Ovary (tissue), 9 donors: Measurements from ENCODE around the gene ATP1B2. TPM values are rescaled to one million over a fixed set of nuclear protein-coding genes. Genes with fewer than 3 reads are reported as not detected.

ENCODE experiments used
- DNase-seq, 5 donors: peaks; one replicate each; pipeline ENCODE4 v3.0.0-alpha.2; 2019 to 2020
- H3K27ac ChIP-seq, 2 donors: fragments of 200-600 bp; one replicate each; pipeline versions ENCODE4 v1.5.1 to v1.8.0; 2019 to 2022
- H3K27me3 ChIP-seq: fragments of 200-600 bp; one replicate; pipeline ENCODE4 v1.8.0; 2022
- H3K36me3 ChIP-seq: fragments of 200-600 bp; sonication (generic); one replicate; pipeline ENCODE4 v1.5.1; 2019
- H3K4me1 ChIP-seq: one replicate; pipeline ENCODE4 v1.8.1; 2013; ENCODE audit warnings: mild to moderate bottlenecking, moderate library complexity; ENCODE audit not compliant: insufficient read depth
- H3K4me3 ChIP-seq: fragments of 200-600 bp; sonication (generic); one replicate; pipeline ENCODE4 v1.5.1; 2017
- H3K9me3 ChIP-seq, 2 donors: fragments of 200-600 bp in 1 of 2; sonication (generic) in 1 of 2; one replicate each; pipeline versions ENCODE4 v1.5.1 to v1.8.1; 2013 to 2019; ENCODE audit warnings: mild to moderate bottlenecking in 1 of 2, moderate library complexity in 1 of 2
- EP300 ChIP-seq: sonication (generic); formaldehyde crosslinking; IDR thresholded peaks from one replicate; pipeline ENCODE4 v1.6.1; 2017; ENCODE audit warnings: antibody characterized with exemption
- POLR2A ChIP-seq: fragments of 450-650 bp; IDR thresholded peaks from one replicate; pipeline ENCODE4 v1.6.1; 2017; ENCODE audit warnings: antibody characterized with exemption, mild to moderate bottlenecking, moderate library complexity
- WGBS, 3 donors: extraction: QIAGEN DNeasy Blood & Tissue Kit in 1 of 3; methylation state at CpG; one replicate each; pipeline versions ENCODE4 v1.1.5 to v1.1.7; 2013 to 2017; 5-methylcytosine and 5-hydroxymethylcytosine counted together
- intact Hi-C, 4 donors: fragments of 100-400 bp; cut with DNase I; formaldehyde crosslinking; loops; one replicate each; pipeline versions ENCODE4 v1.11.0 to v1.15.1; 2022 to 2023
- polyA plus RNA-seq, 2 donors: library from polyadenylated mRNA; stranded (reverse); fragments of 200-250 nt in 1 of 2; fragments of 350-450 nt in 1 of 2; fragmentation: Illumina TruSeq in 1 of 2; extraction: RNeasy Lipid Tissue Mini Kit (QIAGEN cat#74804) in 1 of 2; gene quantifications; one replicate each; pipeline ENCODE4 v1.2.3, GENCODE V29; 2013 to 2014
- total RNA-seq, 7 donors: library from RNA; depleted of rRNA in 2 of 7; stranded (reverse); fragments of >200 nt in 2 of 7; fragmentation: NEBNext Ultra II Directional in 3 of 7; extraction: Animal tissue kit (Norgen Biotek cat#: 25700) in 3 of 7; gene quantifications; one replicate each; pipeline versions ENCODE4 v1.1.0 to v1.2.4, GENCODE V29; 2016 to 2023
- TF ChIP-seq, protein P1 (sequence below), 3 donors: fragments of 450-650 bp in 2 of 3; fragments of 200-600 bp in 1 of 3; IDR thresholded peaks; one replicate each; pipeline versions ENCODE4 v1.5.1 to v1.8.0; 2016 to 2022; ENCODE audit warnings: antibody characterized with exemption in 3 of 3, mild to moderate bottlenecking in 1 of 3
- donor health status: DM: no; HTN: no; CAD: no; lungs with moderate emphysema.
- donor health status: DM: no; HTN: no; CAD: no.
- donor health status: Bipolar disorder and iron deficiency.
- donor health status: DM: yes; HTN: yes; CAD: no.
- donor health status: DM: no; HTN: no; CAD: no.
- donor health status: DM: yes; HTN: yes; CAD: no.

ATP1B2 gene
- total and polyA plus RNA-seq, 9 donors: 3.6 to 74.5 (median 34.1) TPM

DNA sequence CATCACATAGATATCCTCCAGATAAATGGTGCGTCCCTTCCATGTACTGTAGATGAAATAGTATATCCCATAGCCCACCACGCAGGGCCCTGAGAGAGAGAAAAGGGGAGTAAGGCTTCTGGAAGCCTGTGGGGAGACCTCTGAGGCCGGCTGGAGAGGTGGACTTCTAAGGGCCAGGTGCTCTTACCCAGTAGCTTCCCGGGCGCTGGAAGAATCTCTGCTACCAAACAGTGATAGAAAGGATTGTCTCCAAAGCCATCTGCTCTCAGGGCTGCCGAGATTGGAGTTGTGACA, 23.8 kb upstream of the ATP1B2 start:
- intact Hi-C loops: loop anchor here in 1 of 4 donors (2.0 to 10.0 kb wide), 2 partner anchors 60 to 208 kb away; partner anchors contain the start of genes KDM6B and TP53
- H3K36me3 ChIP-seq: no peaks in the 10 kb centered on the region
- DNase-seq: no peak
- TF ChIP-seq, protein P1, sequence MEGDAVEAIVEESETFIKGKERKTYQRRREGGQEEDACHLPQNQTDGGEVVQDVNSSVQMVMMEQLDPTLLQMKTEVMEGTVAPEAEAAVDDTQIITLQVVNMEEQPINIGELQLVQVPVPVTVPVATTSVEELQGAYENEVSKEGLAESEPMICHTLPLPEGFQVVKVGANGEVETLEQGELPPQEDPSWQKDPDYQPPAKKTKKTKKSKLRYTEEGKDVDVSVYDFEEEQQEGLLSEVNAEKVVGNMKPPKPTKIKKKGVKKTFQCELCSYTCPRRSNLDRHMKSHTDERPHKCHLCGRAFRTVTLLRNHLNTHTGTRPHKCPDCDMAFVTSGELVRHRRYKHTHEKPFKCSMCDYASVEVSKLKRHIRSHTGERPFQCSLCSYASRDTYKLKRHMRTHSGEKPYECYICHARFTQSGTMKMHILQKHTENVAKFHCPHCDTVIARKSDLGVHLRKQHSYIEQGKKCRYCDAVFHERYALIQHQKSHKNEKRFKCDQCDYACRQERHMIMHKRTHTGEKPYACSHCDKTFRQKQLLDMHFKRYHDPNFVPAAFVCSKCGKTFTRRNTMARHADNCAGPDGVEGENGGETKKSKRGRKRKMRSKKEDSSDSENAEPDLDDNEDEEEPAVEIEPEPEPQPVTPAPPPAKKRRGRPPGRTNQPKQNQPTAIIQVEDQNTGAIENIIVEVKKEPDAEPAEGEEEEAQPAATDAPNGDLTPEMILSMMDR (IDR thresholded peaks at IDR 0.05): no peak
- no peak for TF ChIP-seq EP300
- no peak for TF ChIP-seq POLR2A
- peaks cover 8% of the 10 kb centered on the region for H3K4me1 ChIP-seq
- H3K27me3 ChIP-seq: no peaks in the 10 kb centered on the region
- H3K9me3 ChIP-seq: no peaks in the 10 kb centered on the region
- H3K4me3 ChIP-seq: peak overlapping the region; percentile 92
- WGBS, 3 donors: 5 to 9% (median 7%) methylated on average over 6 of the region's 6 CpGs
- H3K27ac ChIP-seq: peak overlapping the region; percentile 89 to 97

DNA sequence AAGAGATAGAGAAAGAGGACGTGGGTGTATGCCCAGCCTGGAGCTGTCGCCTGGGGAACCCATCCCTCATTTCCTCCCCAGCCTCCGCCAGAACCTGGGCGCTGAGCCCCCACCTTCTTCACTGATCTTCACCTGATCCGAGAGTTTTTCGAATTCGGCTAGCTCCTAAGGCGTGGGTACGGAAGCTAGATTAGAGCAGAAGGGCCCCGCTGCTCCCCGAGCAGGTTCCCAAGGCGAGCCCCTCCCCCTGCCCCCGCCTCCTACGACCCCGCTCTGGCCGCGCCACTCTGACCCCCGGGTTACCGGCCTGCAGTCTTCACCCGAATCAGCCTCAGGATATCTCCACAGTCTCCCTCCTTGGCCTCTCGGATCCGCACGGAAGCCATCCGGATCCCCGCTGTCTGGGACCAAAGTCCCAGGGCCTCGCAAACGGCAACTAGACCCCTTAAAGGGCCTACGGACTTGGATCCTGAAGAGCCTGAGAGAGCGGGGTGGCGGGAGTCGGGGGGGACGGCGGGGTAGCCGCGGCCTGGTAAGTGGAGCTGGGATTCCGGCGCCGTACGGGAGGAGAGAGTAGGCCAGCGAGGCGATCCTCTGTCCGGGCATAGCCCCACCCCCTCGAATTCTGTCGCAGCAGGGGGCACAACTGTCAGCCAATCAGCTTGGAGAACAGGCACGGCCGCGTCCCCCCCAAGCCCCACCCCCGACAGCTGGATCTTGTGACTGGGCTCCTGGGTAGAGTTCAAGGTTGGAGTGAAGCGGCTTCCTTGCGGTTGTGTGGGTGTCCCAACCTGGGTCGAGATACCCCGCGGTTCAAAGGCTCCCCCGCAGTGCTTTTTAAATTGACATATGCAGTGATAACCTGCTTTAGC, 23.2 kb upstream of the ATP1B2 start, which contains the start of gene SAT2:
SAT2 (minus strand) TSS at position 572 of the 872 bp plus-strand sequence; CDS start at position 386, 186 bp downstream.
- H3K36me3 ChIP-seq: no peaks in the 10 kb centered on the region
- TF ChIP-seq POLR2A (peak; percentile 83), EP300 (no peak)
- TF ChIP-seq, protein P1 (IDR thresholded peaks at IDR 0.05): peak in 1 of 3 donors; percentile 19
- peaks cover 8% of the 10 kb centered on the region for H3K4me1 ChIP-seq
- peak within 1 kb of the TSS; percentile 89 to 97 for H3K27ac ChIP-seq
- peak; percentile 95 to 98 (median 97) for DNase-seq
- H3K27me3 ChIP-seq: no peaks in the 10 kb centered on the region
- H3K4me3 ChIP-seq: peak within 1 kb of the TSS; percentile 92
- intact Hi-C loops: loop anchor here in 1 of 4 donors (2.0 to 10.0 kb wide), 2 partner anchors 59 to 207 kb away; partner anchors contain the start of genes KDM6B and TP53
- WGBS, 3 donors: 0 to 1% (median 1%) methylated on average over 44 to 54 of the region's 54 CpGs
- no peaks in the 10 kb centered on the region for H3K9me3 ChIP-seq

DNA sequence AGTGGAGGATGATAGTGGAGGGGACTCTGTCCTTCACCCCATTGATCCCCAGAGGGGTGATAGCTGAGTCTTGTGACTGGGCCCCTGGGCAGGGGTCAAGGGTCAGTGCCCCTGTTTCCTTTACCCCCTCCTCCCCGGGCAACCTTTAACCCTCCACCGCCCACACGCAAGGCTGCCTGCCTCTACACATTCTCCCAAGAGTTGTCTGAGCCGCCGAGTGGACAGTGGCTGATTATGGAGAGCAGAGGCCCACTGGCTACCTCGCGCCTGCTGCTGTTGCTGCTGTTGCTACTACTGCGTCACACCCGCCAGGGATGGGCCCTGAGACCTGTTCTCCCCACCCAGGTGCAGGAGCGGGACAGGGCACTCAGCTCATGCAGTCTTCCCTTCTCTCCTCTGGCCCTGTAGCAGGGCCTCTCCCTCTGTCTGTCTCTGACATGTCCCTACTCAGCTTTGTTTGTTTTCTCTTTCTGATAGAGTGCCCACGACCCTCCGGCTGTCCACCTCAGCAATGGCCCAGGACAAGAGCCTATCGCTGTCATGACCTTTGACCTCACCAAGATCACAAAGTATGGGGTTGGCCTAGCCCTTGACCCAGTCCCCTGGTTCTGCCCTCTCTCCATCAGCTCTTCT, 20.7 kb upstream of the ATP1B2 start, which contains the start of gene SHBG:
SHBG (plus strand) TSS at position 197 of the 633 bp plus-strand sequence; CDS start at position 235, 38 bp downstream.
- peak in 2 of 5 donors; percentile 35 to 42 for DNase-seq
- Histone ChIP-seq H3K4me1 (peaks cover 8% of the 10 kb centered on the region), H3K27me3 (no peaks in the 10 kb centered on the region), H3K27ac (no peak within 1 kb of the TSS), H3K36me3 (no peaks in the 10 kb centered on the region), H3K4me3 (no peak within 1 kb of the TSS), H3K9me3 (no peaks in the 10 kb centered on the region)
- intact Hi-C loops: loop anchor here (5.0 to 10.0 kb wide), 2 partner anchors 57 to 205 kb away; partner anchors contain the start of genes TP53 (in 3 of the 4), WRAP53 (in 3 of the 4) and KDM6B (in 1 of the 4)
- WGBS, 3 donors: 78 to 85% (median 79%) methylated on average over 13 of the region's 13 CpGs
- TF ChIP-seq EP300 (no peak), POLR2A (no peak)
- TF ChIP-seq, protein P1 (IDR thresholded peaks at IDR 0.05): no peak
